Measurements from ENCODE around the gene N4BP2L2. TPM values are rescaled to one million over a fixed set of nuclear protein-coding genes. Genes with fewer than 3 reads are reported as not detected.
A peak's percentile ranks its signal among the peaks of the same experiment; 100 is the strongest.

Gene N4BP2L2
- total RNA-seq, 1 experiment from 2014 or later: 111 TPM

- no peak for DNase-seq (ENCODE audit: low read depth)
Observed at GRCh38 chr13:32426990-32427851, 111.4 kb downstream of the N4BP2L2 start.

- no peak for DNase-seq (ENCODE audit: low read depth)
Observed at GRCh38 chr13:32426191-32426989, 112.2 kb downstream of the N4BP2L2 start.

- DNase-seq (ENCODE audit: low read depth): no peak
Observed at GRCh38 chr13:32425158-32425557, 113.4 kb downstream of the N4BP2L2 start.

GRCh38 chr13:32423592-32423991 lies 115.0 kb downstream of the N4BP2L2 start:
- DNase-seq (ENCODE audit: low read depth): no peak

- DNase-seq (ENCODE audit: low read depth): no peak
Observed at GRCh38 chr13:32419862-32420261, 118.7 kb downstream of the N4BP2L2 start.

GRCh38 chr13:32417995-32418394 lies 120.6 kb downstream of the N4BP2L2 start:
- DNase-seq (ENCODE audit: low read depth): no peak

GRCh38 chr13:32415019-32415418 lies 123.6 kb downstream of the N4BP2L2 start:
- DNase-seq (ENCODE audit: low read depth): peak; percentile 28

GRCh38 chr13:32414580-32414979 lies 124.0 kb downstream of the N4BP2L2 start:
- no peak for DNase-seq (ENCODE audit: low read depth)

GRCh38 chr13:32413284-32413683 lies 125.3 kb downstream of the N4BP2L2 start:
- no peak for DNase-seq (ENCODE audit: low read depth)

- DNase-seq (ENCODE audit: low read depth): peak; percentile 41
Observed at GRCh38 chr13:32409561-32410421, 128.8 kb downstream of the N4BP2L2 start.

- DNase-seq (ENCODE audit: low read depth): no peak
Observed at GRCh38 chr13:32409001-32409313, 129.6 kb downstream of the N4BP2L2 start.

- no peak for DNase-seq (ENCODE audit: low read depth)
Observed at GRCh38 chr13:32408296-32409000, 130.1 kb downstream of the N4BP2L2 start.

- no peak for DNase-seq (ENCODE audit: low read depth)
Observed at GRCh38 chr13:32407854-32408253, 130.7 kb downstream of the N4BP2L2 start.

- DNase-seq (ENCODE audit: low read depth): no peak
Observed at GRCh38 chr13:32403108-32403507, 135.5 kb downstream of the N4BP2L2 start.

GRCh38 chr13:32391101-32391619 lies 147.4 kb downstream of the N4BP2L2 start:
- DNase-seq (ENCODE audit: low read depth): no peak

- no peak for DNase-seq (ENCODE audit: low read depth)
Observed at GRCh38 chr13:32390484-32390883, 148.1 kb downstream of the N4BP2L2 start.

- DNase-seq (ENCODE audit: low read depth): no peak
Observed at GRCh38 chr13:32390048-32390447, 148.5 kb downstream of the N4BP2L2 start.

- no peak for DNase-seq (ENCODE audit: low read depth)
Observed at GRCh38 chr13:32385410-32385809, 153.2 kb downstream of the N4BP2L2 start.

- no peak for DNase-seq (ENCODE audit: low read depth)
Observed at GRCh38 chr13:32384702-32385101, 153.9 kb downstream of the N4BP2L2 start.

GRCh38 chr13:32383836-32384618 lies 154.6 kb downstream of the N4BP2L2 start:
- DNase-seq (ENCODE audit: low read depth): no peak
